Trophoblast cell (in vitro differentiated cells and primary cell): Measurements from ENCODE around the gene EPN2.

Source experiments
- DNase-seq, 2 donors: peaks; one replicate each; pipeline ENCODE4 v3.0.0-alpha.2; 2016
- H2AFZ ChIP-seq: 2 replicates; pipeline ENCODE4 v1.6.1; 2013; ENCODE audit warnings: low read length, moderate library complexity, mild to moderate bottlenecking; ENCODE audit not compliant: insufficient read depth, poor library complexity
- H2AK5ac ChIP-seq: 2 replicates; pipeline ENCODE4 v1.6.1; 2013; ENCODE audit warnings: mild to moderate bottlenecking, low read length
- H2BK120ac ChIP-seq: 2 replicates; pipeline ENCODE4 v1.6.1; 2013; ENCODE audit warnings: low read length, mild to moderate bottlenecking, moderate library complexity; ENCODE audit not compliant: insufficient read depth, poor library complexity
- H2BK12ac ChIP-seq: 2 replicates; pipeline ENCODE4 v1.6.1; 2013; ENCODE audit warnings: mild to moderate bottlenecking, low read length, moderate library complexity
- H2BK5ac ChIP-seq: 2 replicates; pipeline ENCODE4 v1.6.1; 2013; ENCODE audit warnings: low read length, low read depth, moderate library complexity, mild to moderate bottlenecking; ENCODE audit not compliant: poor library complexity
- H3K14ac ChIP-seq: 2 replicates; pipeline ENCODE4 v1.6.1; 2013; ENCODE audit warnings: mild to moderate bottlenecking, low read length
- H3K18ac ChIP-seq: 2 replicates; pipeline ENCODE4 v1.6.1; 2013; ENCODE audit warnings: mild to moderate bottlenecking, low read length
- H3K23ac ChIP-seq: 2 replicates; pipeline ENCODE4 v1.6.1; 2013; ENCODE audit warnings: low read length
- H3K27ac ChIP-seq: 2 replicates; pipeline ENCODE4 v1.5.1; 2013; ENCODE audit warnings: low read depth, mild to moderate bottlenecking, inconsistent platforms, low read length, moderate library complexity
- H3K27me3 ChIP-seq: 2 replicates; pipeline ENCODE4 v1.6.1; 2013; ENCODE audit warnings: inconsistent platforms, mild to moderate bottlenecking, low read length, moderate library complexity; ENCODE audit not compliant: insufficient read depth
- H3K36me3 ChIP-seq, 2 experiments: 1 replicate in 1 of 2; 2 replicates in 1 of 2; pipeline ENCODE4 v1.6.1; 2013; ENCODE audit warnings: low read length in 2 of 2, mild to moderate bottlenecking in 2 of 2, moderate library complexity in 1 of 2; ENCODE audit not compliant: insufficient read depth in 2 of 2, control insufficient read depth in 1 of 2
- H3K4ac ChIP-seq: 2 replicates; pipeline ENCODE4 v1.6.1; 2013; ENCODE audit warnings: low read depth, mild to moderate bottlenecking, low read length, moderate library complexity
- H3K4me1 ChIP-seq, 2 experiments: 1 replicate in 1 of 2; 2 replicates in 1 of 2; pipeline ENCODE4 v1.6.1; 2013; ENCODE audit warnings: low read length in 2 of 2, mild to moderate bottlenecking in 2 of 2, moderate library complexity in 1 of 2; ENCODE audit not compliant: insufficient read depth in 2 of 2, control insufficient read depth in 1 of 2
- H3K4me2 ChIP-seq: 2 replicates; pipeline ENCODE4 v1.6.1; 2013; ENCODE audit warnings: inconsistent platforms, mild to moderate bottlenecking, low read length, moderate library complexity
- H3K4me3 ChIP-seq: 2 replicates; pipeline ENCODE4 v1.5.1; 2013; ENCODE audit warnings: mild to moderate bottlenecking, low read depth, low read length, inconsistent platforms
- H3K79me1 ChIP-seq: one replicate; pipeline ENCODE4 v1.6.1; 2013; ENCODE audit warnings: low read length
- H3K79me2 ChIP-seq: 2 replicates; pipeline ENCODE4 v1.6.1; 2013; ENCODE audit warnings: low read length, mild to moderate bottlenecking; ENCODE audit not compliant: control insufficient read depth, insufficient read depth, poor library complexity
- H3K9ac ChIP-seq: 2 replicates; pipeline ENCODE4 v1.6.1; 2013; ENCODE audit warnings: mild to moderate bottlenecking, low read length
- H3K9me3 ChIP-seq: 2 replicates; pipeline ENCODE4 v1.6.1; 2013; ENCODE audit warnings: low read depth, mild to moderate bottlenecking, control low read depth, inconsistent platforms, low read length; ENCODE audit not compliant: insufficient read depth
- H4K12ac ChIP-seq: 2 replicates; pipeline ENCODE4 v1.6.1; 2013; ENCODE audit warnings: low read depth, mild to moderate bottlenecking, low read length, moderate library complexity
- H4K8ac ChIP-seq: 2 replicates; pipeline ENCODE4 v1.6.1; 2013; ENCODE audit warnings: low read depth, mild to moderate bottlenecking, low read length, moderate library complexity
- H4K91ac ChIP-seq: one replicate; pipeline ENCODE4 v1.6.1; 2013; ENCODE audit warnings: low read depth, mild to moderate bottlenecking, low read length, moderate library complexity
- WGBS: extraction: QIAGEN DNeasy Blood & Tissue Kit; methylation state at CpG from one replicate; pipeline ENCODE4 v1.1.7; 2013; ENCODE audit warnings: missing lambda C conversion rate; ENCODE audit not compliant: insufficient read length, insufficient coverage; ENCODE audit errors: extremely low coverage; 5-methylcytosine and 5-hydroxymethylcytosine counted together

EPN2 gene

DNA sequence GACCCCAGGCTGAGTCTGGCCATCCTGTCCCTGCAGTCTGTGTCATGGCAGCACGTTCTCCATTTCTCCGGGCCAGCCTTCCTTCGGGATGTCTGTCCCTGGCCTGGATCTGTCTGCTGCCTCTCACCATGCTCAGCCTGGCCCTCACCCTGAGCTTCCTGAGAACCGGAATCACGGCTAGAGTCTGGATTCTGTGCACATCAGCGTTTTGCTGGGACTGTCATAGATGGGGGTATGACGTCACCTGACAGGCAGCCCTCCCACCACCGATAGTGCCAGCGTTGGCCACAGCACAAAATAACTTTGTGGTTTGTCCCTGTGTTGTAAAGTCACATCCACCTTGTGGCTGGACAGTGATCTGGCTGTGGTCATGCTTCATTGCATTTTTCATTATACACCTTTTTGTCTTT lies 66.2 kb downstream of the EPN2 start:
- Histone ChIP-seq H3K27me3 (no peaks in the 10 kb centered on the region), H3K4me1 (peaks cover 2 to 7% of the 10 kb centered on the region in 2 experiments), H3K9me3 (no peaks in the 10 kb centered on the region), H3K79me1 (peaks cover 2% of the 10 kb centered on the region), H2AFZ (no peak overlapping the region), H2BK120ac (no peak overlapping the region), H4K91ac (no peak overlapping the region), H3K4me2 (no peak overlapping the region), H3K36me3 (peaks cover 23% of the 10 kb centered on the region in 2 experiments), H4K12ac (no peak overlapping the region), H3K4ac (no peak overlapping the region), H3K14ac (no peak overlapping the region), H3K79me2 (no peaks in the 10 kb centered on the region), H4K8ac (no peak overlapping the region), H3K18ac (no peak overlapping the region), H3K9ac (no peak overlapping the region), H3K4me3 (no peak overlapping the region), H2BK12ac (no peak overlapping the region), H3K27ac (no peak overlapping the region), H3K23ac (no peak overlapping the region), H2AK5ac (no peak overlapping the region), H2BK5ac (no peak overlapping the region)
- no CpG with 5 or more reads among the region's 9 CpGs for WGBS
- peak; percentile 27 to 66 for DNase-seq

DNA sequence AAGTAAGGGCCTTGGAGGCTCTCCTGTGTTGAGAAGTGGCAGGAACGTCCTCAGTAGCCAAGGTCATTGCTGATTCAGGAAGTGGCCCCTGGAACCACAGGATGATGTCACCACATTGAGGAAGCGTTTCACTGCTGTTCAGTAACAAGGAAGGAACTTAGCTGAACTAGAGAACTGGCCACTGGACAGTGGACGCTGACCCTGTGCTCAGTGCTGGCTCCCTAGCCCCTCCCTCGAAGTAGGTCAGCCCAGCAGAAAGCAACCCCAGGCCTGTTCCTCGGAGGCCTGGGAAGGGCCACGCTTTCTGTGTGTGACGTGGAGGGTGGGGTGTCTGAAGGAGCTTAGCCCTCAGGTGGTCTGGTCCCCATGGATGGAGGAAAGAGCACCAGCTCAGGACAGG lies 67.0 kb downstream of the EPN2 start:
- Histone ChIP-seq H3K79me1 (peaks cover 2% of the 10 kb centered on the region), H3K79me2 (no peaks in the 10 kb centered on the region), H2BK12ac (no peak overlapping the region), H3K9ac (no peak overlapping the region), H2AFZ (no peak overlapping the region), H3K9me3 (no peaks in the 10 kb centered on the region), H4K91ac (no peak overlapping the region), H2BK5ac (no peak overlapping the region), H3K23ac (no peak overlapping the region), H2AK5ac (no peak overlapping the region), H3K4me3 (no peak overlapping the region), H3K27ac (no peak overlapping the region), H3K14ac (no peak overlapping the region), H4K8ac (no peak overlapping the region), H3K18ac (peak overlapping the region; percentile 16), H2BK120ac (no peak overlapping the region), H3K4ac (no peak overlapping the region), H4K12ac (no peak overlapping the region), H3K27me3 (no peaks in the 10 kb centered on the region), H3K4me1 (peaks cover 3 to 8% of the 10 kb centered on the region in 2 experiments), H3K36me3 (peaks cover 23% of the 10 kb centered on the region in 2 experiments), H3K4me2 (no peak overlapping the region)
- no CpG with 5 or more reads among the region's 7 CpGs for WGBS
- DNase-seq = peak in 1 of 2 donors; percentile 34

DNA sequence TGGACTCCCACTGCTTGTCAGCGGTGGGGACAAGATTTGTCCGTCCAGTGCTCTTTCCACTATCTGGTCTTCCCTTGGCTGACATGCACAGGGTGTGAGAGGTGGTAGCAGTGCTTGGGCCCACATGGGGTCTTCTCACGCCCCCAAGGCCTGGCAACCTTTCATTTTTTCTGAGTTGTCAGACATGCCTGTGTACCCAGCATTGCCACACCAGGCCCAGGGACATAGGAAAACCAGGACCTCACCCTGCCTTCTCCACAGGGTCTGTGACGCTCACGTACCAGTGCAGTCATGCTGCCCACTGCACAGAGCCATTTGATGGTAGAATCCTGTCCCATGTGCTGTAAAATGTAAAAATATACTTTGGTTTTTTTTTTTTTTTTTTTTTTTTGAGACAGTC lies 67.6 kb downstream of the EPN2 start:
- Histone ChIP-seq H2BK5ac (no peak overlapping the region), H3K4ac (no peak overlapping the region), H3K79me1 (peaks cover 2% of the 10 kb centered on the region), H3K4me2 (no peak overlapping the region), H3K9me3 (no peaks in the 10 kb centered on the region), H3K4me1 (peaks cover 7 to 12% of the 10 kb centered on the region in 2 experiments), H3K9ac (no peak overlapping the region), H4K12ac (no peak overlapping the region), H3K4me3 (no peak overlapping the region), H2AFZ (no peak overlapping the region), H3K79me2 (no peaks in the 10 kb centered on the region), H3K23ac (no peak overlapping the region), H3K14ac (no peak overlapping the region), H2AK5ac (no peak overlapping the region), H3K36me3 (peaks cover 23% of the 10 kb centered on the region in 2 experiments), H2BK12ac (no peak overlapping the region), H2BK120ac (no peak overlapping the region), H3K18ac (no peak overlapping the region), H4K91ac (no peak overlapping the region), H3K27me3 (no peaks in the 10 kb centered on the region), H3K27ac (no peak overlapping the region), H4K8ac (no peak overlapping the region)
- WGBS = no CpG with 5 or more reads among the region's 5 CpGs
- no peak for DNase-seq

DNA sequence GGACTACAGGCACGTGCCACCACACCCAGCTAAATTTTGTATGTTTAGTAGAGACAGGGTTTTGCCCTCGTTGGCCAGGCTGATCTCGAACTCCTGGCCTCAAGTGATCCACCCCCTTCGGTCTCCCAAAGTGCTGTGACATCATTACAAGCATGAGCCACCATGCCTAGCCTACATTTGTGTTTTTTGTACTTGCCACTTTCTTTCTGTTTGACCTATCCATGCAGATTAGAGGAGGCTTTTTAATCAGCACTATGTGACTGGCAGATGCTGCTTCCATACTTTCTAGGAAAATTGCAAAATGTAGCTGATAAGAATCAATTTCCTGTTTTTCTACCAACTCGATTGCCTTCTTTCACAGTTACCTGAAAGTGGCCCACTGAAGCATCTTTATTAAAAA lies 68.1 kb downstream of the EPN2 start:
- H2AFZ ChIP-seq = no peak overlapping the region
- H4K8ac ChIP-seq = no peak overlapping the region
- H3K27ac ChIP-seq = no peak overlapping the region
- H3K9ac ChIP-seq = no peak overlapping the region
- no peak overlapping the region for H3K14ac ChIP-seq
- no peak overlapping the region for H2AK5ac ChIP-seq
- H4K91ac ChIP-seq = no peak overlapping the region
- peaks cover 24 to 25% of the 10 kb centered on the region in 2 experiments for H3K36me3 ChIP-seq
- H3K27me3 ChIP-seq = no peaks in the 10 kb centered on the region
- no peak overlapping the region for H2BK5ac ChIP-seq
- H4K12ac ChIP-seq = no peak overlapping the region
- no CpG with 5 or more reads among the region's 5 CpGs for WGBS
- no peaks in the 10 kb centered on the region for H3K9me3 ChIP-seq
- H3K79me1 ChIP-seq = peaks cover 2% of the 10 kb centered on the region
- no peak overlapping the region for H2BK120ac ChIP-seq
- no peak overlapping the region for H3K4ac ChIP-seq
- no peak overlapping the region for H2BK12ac ChIP-seq
- no peak overlapping the region for H3K4me3 ChIP-seq
- no peak overlapping the region for H3K4me2 ChIP-seq
- DNase-seq = peak in 1 of 2 donors; percentile 45
- H3K23ac ChIP-seq = no peak overlapping the region
- no peaks in the 10 kb centered on the region for H3K79me2 ChIP-seq
- peaks cover 12 to 17% of the 10 kb centered on the region in 2 experiments for H3K4me1 ChIP-seq
- H3K18ac ChIP-seq = no peak overlapping the region
